Measurements from ENCODE around the gene RNU1-2.
"Not testable (repeated sequence)": the region's sequence is repeated elsewhere in the genome, so short reads cannot be mapped to it uniquely, and the experiment has no call there.

RNU1-2 gene

GRCh38 chr1:16907870-16908758, 12.3 kb downstream of the RNU1-2 start:
- Histone ChIP-seq H3K4me3 (replicated peaks; ENCODE audit: insufficient read depth, low read length) (no peak overlapping the region), H3K27ac (replicated peaks) (no peak overlapping the region), H3K27me3 (ENCODE audit: insufficient read depth, poor library complexity, severe bottlenecking) (peaks cover under 1% of the 10 kb centered on the region)
- no peak for DNase-seq (ENCODE audit: low read depth in 1 of 2, low spot score in 1 of 2)
- TF ChIP-seq GABPA (IDR thresholded peaks at IDR 0.05; ENCODE audit: low read depth), result no peak
- TF ChIP-seq REST (IDR thresholded peaks at IDR 0.05; ENCODE audit: insufficient replicate concordance, low read depth), result no peak
- no peak for TF ChIP-seq POLR2AphosphoS5 (IDR thresholded peaks at IDR 0.05; ENCODE audit: low read depth)
- no peak for TF ChIP-seq SPI1 (IDR thresholded peaks at IDR 0.05; ENCODE audit: borderline replicate concordance, low read depth)
- no peak for TF ChIP-seq CTCF (IDR thresholded peaks at IDR 0.05; ENCODE audit: insufficient read depth, low read length)

- H3K27me3 ChIP-seq (ENCODE audit: insufficient read depth, poor library complexity, severe bottlenecking), result peaks cover 18% of the 10 kb centered on the region
- peak in 1 of 2 experiments; percentile 60 for DNase-seq (ENCODE audit: low read depth in 1 of 2, low spot score in 1 of 2)
- not testable (repeated sequence) for H3K4me3 ChIP-seq (replicated peaks; ENCODE audit: insufficient read depth, low read length); H3K27ac ChIP-seq (replicated peaks)
These were observed 16.3 kb downstream of the RNU1-2 start for GRCh38 chr1:16911851-16912721.

GRCh38 chr1:16912742-16913141, 17.0 kb downstream of the RNU1-2 start:
- DNase-seq (ENCODE audit: low read depth in 1 of 2, low spot score in 1 of 2), result peak in 1 of 2 experiments; percentile 60

GRCh38 chr1:16913181-16913832, 17.5 kb downstream of the RNU1-2 start:
- Histone ChIP-seq H3K4me3 (replicated peaks; ENCODE audit: insufficient read depth, low read length) (peak overlapping the region; percentile 47), H3K27ac (replicated peaks) (no peak overlapping the region)
- no peak for TF ChIP-seq CTCF (IDR thresholded peaks at IDR 0.05; ENCODE audit: insufficient read depth, low read length)
- no peak for TF ChIP-seq REST (IDR thresholded peaks at IDR 0.05; ENCODE audit: insufficient replicate concordance, low read depth)
- no peak for TF ChIP-seq POLR2AphosphoS5 (IDR thresholded peaks at IDR 0.05; ENCODE audit: low read depth)
- no peak for TF ChIP-seq SPI1 (IDR thresholded peaks at IDR 0.05; ENCODE audit: borderline replicate concordance, low read depth)
- TF ChIP-seq GABPA (IDR thresholded peaks at IDR 0.05; ENCODE audit: low read depth), result no peak

More at GRCh38 chr1:16912742-16913141, 17.0 kb downstream of the RNU1-2 start:
- peaks cover 18% of the 10 kb centered on the region for H3K27me3 ChIP-seq (ENCODE audit: insufficient read depth, poor library complexity, severe bottlenecking)
- not testable (repeated sequence) for H3K4me3 ChIP-seq (replicated peaks; ENCODE audit: insufficient read depth, low read length); H3K27ac ChIP-seq (replicated peaks)

More at GRCh38 chr1:16913181-16913832, 17.5 kb downstream of the RNU1-2 start:
- peaks cover 18% of the 10 kb centered on the region for H3K27me3 ChIP-seq (ENCODE audit: insufficient read depth, poor library complexity, severe bottlenecking)
- DNase-seq (ENCODE audit: low read depth in 1 of 2, low spot score in 1 of 2), result no peak
